GM10266 (cell line): Measurements from ENCODE around the gene ANKRD28.

Source experiments
- DNase-seq: peaks from one replicate; pipeline ENCODE4 v3.0.0; 2012; ENCODE audit errors: extremely low spot score
- CTCF ChIP-seq: IDR thresholded peaks from 2 replicates; pipeline ENCODE4 v1.5.1; 2012; ENCODE audit warnings: mild to moderate bottlenecking, low read depth; ENCODE audit not compliant: control insufficient read depth, insufficient read depth; ENCODE audit errors: missing control alignments

Gene ANKRD28

GRCh38 chr3:15682561-15683185 is 115.1 kb downstream of the ANKRD28 start:
- no peak for TF ChIP-seq CTCF
- no peak for DNase-seq

GRCh38 chr3:15681668-15682067 is 116.1 kb downstream of the ANKRD28 start:
- no peak for DNase-seq
- TF ChIP-seq CTCF, result no peak

- DNase-seq, result no peak
- no peak for TF ChIP-seq CTCF
Observed at GRCh38 chr3:15679306-15679705, 118.5 kb downstream of the ANKRD28 start.

GRCh38 chr3:15676259-15676658 is 121.5 kb downstream of the ANKRD28 start:
- no peak for TF ChIP-seq CTCF
- no peak for DNase-seq

GRCh38 chr3:15673536-15673935 is 124.2 kb downstream of the ANKRD28 start:
- no peak for TF ChIP-seq CTCF
- no peak for DNase-seq

- DNase-seq, result no peak
- no peak for TF ChIP-seq CTCF
Observed at GRCh38 chr3:15667484-15667883, 130.3 kb downstream of the ANKRD28 start.

GRCh38 chr3:15666277-15666676 is 131.5 kb downstream of the ANKRD28 start:
- DNase-seq, result no peak
- no peak for TF ChIP-seq CTCF
